ENCODE data around the gene ERBB2.
"Not testable (repeated sequence)": the region's sequence is repeated elsewhere in the genome, so short reads cannot be mapped to it uniquely, and the experiment has no call there.

Gene ERBB2

DNA sequence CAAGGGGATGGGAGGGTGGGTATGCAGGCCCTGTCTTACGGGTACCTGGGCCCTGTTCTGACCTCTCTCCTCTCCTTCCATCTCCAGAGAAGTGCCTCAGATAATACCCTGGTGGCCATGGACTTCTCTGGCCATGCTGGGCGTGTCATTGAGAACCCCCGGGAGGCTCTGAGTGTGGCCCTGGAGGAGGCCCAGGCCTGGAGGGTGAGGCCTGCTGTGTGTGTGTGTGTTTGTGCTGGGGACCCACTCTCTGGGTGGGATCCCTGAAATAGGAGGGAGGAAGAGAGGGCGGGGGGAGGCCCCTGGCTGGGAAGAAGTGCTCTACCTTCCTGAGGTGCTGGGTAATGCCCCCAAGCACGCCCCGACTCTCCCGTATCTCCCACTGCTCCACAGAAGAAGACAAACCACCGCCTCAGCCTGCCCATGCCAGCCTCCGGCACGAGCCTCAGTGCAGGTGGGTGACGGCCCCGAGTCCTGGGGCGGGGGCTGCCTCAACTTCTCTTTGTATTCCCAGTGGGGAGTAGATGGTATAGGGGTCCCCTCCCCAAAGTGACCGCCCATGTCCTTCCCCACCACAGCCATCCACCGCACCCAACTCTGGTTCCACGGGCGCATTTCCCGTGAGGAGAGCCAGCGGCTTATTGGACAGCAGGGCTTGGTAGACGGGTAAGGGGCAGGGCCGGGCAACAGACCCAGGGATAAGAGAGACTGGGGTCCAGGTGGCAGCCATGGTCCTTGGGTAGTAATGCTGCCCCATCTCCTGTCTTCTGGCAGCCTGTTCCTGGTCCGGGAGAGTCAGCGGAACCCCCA, 45.7 kb downstream of the ERBB2 start:
- DNase-seq (ENCODE audit: low read depth), result no peak

DNA sequence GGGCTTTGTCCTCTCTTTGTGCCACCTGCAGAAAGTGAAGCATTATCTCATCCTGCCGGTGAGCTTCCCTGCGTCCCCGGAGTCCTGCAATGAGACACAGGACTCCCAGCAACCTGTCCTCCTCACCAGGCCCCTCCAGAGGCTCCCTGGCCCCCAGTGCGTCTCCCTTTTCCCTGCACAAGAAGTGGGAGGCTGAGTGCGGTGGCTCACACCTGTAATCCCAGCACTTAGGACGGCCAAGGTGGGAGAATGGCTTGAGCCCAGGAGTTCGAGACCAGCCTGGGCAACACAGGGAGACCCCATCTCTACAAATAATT, 46.2 kb downstream of the ERBB2 start:
- no peak for DNase-seq (ENCODE audit: low read depth)

DNA sequence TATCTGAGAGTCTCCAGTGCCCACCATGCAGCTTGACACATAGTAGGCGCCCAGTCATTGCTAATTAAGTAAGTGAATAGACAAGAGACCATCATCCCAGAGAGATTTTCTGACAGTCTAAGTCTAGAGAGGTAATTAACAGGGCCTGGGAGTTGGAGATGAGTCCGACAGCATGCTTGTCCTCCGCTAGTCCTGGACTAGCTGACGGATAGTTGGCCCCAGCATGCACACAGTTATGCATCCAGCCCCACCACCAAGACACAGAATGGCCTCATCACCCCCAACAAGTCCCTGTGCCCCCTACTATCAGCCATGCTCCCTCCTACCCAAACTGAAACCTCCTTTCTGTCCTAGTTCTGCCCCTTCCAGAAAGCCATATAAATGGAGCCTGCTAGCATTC, 47.9 kb downstream of the ERBB2 start:
- no peak for DNase-seq (ENCODE audit: low read depth)

- DNase-seq (ENCODE audit: low read depth), result not testable (repeated sequence)
Measured at GRCh38 chr17:39748444-39749034, 48.7 kb downstream of the ERBB2 start.

DNA sequence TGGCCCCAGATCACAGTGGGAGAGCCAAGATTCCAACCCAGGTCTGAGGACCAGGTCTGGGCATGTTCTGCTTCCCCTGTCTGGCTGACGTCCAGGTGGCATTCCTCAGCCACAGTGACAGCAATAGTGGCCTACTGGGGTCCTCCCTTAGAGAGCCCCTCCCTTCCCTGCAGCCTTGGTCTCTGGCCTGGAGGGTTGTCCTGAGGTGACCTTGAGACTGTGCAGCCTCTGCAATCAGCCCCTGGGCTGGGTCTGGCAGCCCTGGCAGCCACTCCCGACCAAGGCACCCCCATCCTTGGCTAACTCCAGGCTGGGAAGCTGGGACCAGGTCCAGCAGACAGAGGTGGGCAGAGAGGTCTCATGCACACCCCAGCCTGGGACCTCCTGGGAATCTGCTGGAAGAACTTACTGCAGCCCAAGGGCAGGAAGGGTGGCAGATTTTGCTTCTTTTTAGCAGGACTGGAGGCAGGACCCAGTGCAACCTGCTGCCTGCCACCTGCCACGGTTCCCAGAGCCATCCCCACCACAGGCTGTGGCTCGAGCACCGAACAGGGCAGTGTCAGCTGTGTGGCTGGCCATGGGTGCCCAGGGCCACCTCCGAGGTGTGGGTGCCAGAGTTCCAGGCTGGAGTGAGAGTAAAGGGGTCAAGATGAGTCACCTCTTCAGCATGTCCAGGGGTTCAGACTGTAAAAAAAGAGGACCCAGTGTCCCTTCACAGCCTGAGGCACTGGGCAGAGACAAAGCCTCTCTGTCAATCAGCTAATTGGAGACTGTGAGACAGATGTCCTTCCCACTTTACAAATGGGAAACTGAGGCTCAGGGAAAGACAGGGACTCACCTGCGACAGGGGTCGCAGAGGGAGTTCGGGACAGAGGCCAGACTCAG, 50.5 kb downstream of the ERBB2 start:
- no peak for DNase-seq (ENCODE audit: low read depth)

GRCh38 chr17:39751016-39751543, 51.2 kb downstream of the ERBB2 start:
- no peak for DNase-seq (ENCODE audit: low read depth)

- DNase-seq (ENCODE audit: low read depth), result no peak
Measured at GRCh38 chr17:39751637-39752036, 51.8 kb downstream of the ERBB2 start.

GRCh38 chr17:39752241-39752881, 52.5 kb downstream of the ERBB2 start:
- DNase-seq (ENCODE audit: low read depth), result no peak

GRCh38 chr17:39753514-39754160, 53.8 kb downstream of the ERBB2 start:
- DNase-seq (ENCODE audit: low read depth), result peak; percentile 64

- DNase-seq (ENCODE audit: low read depth), result peak; percentile 95
Measured at GRCh38 chr17:39754161-39754957, 54.5 kb downstream of the ERBB2 start.

DNA sequence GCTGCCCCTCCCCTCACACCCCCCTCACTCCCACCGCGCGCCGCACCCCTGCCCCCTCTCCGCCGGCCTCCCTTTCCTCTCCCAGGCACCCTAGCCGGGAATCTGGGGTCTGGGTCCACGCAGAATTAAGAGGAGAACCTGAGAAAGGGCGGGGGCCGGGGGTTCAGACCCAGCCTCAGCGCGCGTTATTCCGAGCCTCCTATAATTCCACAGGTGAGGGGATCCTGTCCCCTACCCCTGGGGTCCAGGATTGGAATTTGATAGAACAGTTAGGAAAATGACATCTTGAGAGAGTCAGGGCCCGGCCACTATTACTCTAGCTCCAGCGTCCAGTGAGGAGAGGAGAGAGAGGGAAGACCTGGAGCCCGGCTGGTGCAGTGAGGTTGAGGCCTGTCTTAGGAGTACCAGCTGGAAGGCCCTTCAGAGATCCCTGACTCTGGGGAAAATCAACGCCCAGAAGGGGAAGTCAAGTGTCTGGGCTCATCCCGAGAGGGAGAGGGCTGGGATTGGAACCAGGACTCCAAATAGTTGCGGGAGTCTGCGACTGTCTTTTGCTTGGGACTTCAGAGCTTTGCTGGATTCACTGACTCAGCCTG, 55.2 kb downstream of the ERBB2 start:
- no peak for DNase-seq (ENCODE audit: low read depth)

DNA sequence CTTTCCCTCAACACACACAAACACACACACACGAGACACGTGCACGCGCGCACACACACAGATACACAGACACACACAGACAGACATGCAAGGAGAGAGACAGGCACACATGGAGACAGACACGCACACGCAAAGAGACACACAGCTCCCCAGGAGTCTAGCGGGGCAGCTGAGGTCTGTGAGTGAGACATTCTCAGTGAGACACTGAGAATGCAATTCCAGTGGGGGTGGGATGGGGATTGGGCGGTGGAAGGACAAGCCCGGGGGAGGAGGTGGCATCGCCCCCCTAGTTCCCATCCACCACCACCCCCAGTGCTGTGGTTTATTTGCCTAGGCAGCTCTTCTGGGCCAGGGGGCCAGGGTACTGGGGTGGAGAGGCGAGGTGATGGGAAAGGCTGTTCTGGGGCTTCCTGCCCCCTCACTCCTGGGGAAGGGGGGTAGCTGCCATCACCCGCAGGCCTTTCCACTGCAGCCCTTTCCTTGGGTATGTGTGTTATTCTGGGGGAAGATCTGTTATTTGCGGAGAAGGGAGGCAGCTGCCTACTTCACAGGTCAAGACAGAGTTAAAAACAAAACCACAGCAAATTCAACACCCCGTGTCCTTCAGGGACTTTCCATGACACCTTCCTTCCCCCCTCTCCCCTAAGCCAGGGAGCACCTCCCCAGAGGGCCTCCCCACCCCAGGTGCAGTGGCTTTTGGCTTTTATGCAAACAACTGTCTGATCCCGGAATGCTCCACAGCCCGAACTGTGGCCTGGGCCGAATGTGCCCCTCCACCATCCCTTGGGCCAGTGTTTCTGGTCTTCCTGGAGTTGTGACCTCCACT, 55.9 kb downstream of the ERBB2 start:
- peak; percentile 56 for DNase-seq (ENCODE audit: low read depth)

DNA sequence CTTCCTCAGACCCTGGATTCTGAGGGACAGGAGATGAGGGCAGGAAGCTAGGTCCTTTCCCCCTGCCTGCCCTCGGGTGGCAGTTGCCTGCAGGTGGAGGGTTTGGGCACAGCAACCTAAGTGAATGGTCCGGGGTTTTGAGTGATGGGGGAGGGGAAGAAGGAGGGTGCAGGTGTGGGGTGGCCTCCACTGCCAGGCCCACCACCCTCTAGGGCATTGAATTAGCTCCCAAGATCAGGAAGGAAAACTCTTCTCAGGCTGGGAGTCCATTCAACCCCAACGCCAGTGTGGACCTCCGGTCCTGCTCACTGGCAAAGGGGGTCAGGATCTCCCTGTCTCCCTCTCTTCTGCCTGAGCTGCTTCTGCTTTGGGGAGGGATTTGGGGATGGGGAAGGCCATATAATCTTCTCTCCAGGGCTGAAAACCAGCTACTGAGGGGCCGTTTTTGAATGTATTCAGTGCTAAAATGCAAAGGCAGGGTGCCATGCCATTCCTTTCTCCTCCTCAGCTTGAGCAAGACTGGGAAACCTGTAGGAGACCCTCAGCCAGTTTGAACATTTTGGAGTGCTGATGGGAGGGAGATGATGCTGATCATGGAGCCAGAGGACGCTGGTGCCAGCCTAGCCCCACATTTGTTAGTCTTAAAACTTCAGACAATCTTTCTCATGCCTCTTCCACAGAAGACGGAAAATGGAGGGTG, 56.7 kb downstream of the ERBB2 start:
- no peak for DNase-seq (ENCODE audit: low read depth)

DNA sequence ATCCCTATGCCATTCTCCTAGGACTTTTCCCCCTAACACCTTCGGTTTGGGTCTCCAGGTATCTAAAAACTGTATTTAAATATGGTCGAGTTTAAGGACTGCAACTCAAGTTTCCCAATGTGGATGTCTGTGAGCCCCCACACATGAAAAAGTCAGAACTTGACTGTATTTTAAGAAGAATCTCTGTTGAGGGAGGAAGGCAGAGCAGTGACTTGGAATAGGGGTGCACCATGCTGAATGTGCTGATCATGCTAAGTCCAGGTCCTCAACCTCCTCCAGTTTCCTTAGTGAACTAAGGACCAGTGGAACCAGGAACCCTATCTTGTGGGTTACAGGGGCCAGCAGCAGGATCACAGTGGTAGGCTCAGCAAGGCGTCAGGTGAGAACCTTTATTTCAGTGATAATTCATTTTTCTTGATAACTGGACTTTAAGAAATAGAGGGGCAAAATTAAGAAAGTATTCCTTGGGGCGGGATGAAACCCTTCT, 57.4 kb downstream of the ERBB2 start:
- DNase-seq (ENCODE audit: low read depth), result no peak

- peak; percentile 55 for DNase-seq (ENCODE audit: low read depth)
Measured at GRCh38 chr17:39757931-39758873, 58.3 kb downstream of the ERBB2 start.

DNA sequence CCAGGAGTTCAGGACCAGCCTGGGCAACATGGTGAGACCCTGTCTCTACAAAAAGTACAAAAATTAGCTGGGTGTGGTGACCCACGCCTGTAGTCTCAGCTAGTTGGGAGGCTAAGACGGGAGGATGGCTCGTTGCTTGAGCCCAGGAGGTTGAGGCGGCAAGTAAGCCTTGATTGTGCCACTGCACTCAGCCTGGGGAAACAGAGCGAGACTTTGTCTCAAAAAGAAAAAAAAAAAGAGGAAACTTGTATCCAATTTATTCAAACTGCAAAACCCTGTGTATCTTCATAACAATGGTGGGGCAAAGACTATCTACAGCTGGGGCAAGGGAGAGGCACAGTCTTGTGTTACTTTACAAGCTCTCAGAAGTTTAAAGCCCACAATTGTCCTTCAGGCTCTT, 59.3 kb downstream of the ERBB2 start:
- no peak for DNase-seq (ENCODE audit: low read depth)

DNA sequence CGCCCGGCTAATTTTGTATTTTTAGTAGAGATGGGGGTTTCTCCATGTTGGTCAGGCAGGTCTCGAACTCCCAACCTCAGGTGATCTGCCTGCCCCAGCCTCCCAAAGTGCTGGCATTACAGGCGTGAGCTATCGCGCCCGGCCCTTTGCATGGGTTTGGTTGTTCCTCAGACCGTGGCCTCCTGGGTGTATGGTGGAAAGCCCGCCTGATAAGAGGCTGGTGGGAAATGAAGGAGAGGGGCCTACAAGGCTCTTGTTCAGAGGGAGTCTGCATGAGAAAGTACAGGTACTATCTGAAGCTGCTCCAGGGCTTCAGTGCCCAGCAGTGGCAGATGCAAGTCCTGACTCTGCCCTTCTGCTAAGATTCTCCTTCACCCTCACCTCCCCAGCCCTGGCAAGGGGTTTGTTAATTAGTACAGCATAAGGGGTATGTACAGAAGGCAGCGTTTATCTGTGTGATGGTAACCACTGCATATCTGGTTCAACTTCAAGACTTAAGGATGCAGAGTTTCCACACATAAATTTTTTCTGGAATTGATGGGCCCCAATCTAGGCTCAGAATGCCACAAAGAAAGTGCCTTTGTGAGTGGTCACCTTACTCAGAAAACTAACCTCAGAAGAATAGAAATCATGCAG, 62.1 kb downstream of the ERBB2 start:
- DNase-seq (ENCODE audit: low read depth), result no peak

Data from activated gamma-delta T cell treated with anti-CD3 and anti-CD28 coated beads, Interleukin-2, amount 50 U/mL, for 16 hours (primary cell).